GM23338 (cell line): ENCODE data around the gene IGF1R. TPM values are rescaled to one million over a fixed set of nuclear protein-coding genes. Genes with fewer than 3 reads are reported as not detected.
"Not testable (repeated sequence)": the region's sequence is repeated elsewhere in the genome, so short reads cannot be mapped to it uniquely, and the experiment has no call there.

ENCODE experiments used
- ATAC-seq: fragments of 200-7000 bp; cut with Tn5 transposase; 3 replicates; pipeline ENCODE4 v1.9.1; 2020
- DNase-seq: peaks from one replicate; pipeline ENCODE4 v3.0.0-alpha.2; 2015; ENCODE audit warnings: low spot score
- H2AFZ ChIP-seq: fragments of 200-600 bp; sonication (generic); 2 replicates; pipeline ENCODE4 v1.8.0; 2016; ENCODE audit warnings: antibody characterized with exemption, mild to moderate bottlenecking, moderate library complexity
- H3F3A ChIP-seq: fragments of 200-600 bp; sonication (generic); replicated peaks from 2 replicates; pipeline ENCODE4 v1.8.0; 2017; ENCODE audit warnings: antibody characterized with exemption, mixed run types, low read depth
- H3K27ac ChIP-seq: fragments of 200-600 bp; sonication (generic); 2 replicates; pipeline ENCODE4 v1.6.1; 2016; ENCODE audit warnings: low read depth
- H3K27me3 ChIP-seq: fragments of 200-600 bp; sonication (generic); 2 replicates; pipeline ENCODE4 v1.8.0; 2016; ENCODE audit warnings: mild to moderate bottlenecking, mixed run types, moderate library complexity; ENCODE audit not compliant: insufficient read depth
- H3K36me3 ChIP-seq: fragments of 200-600 bp; sonication (generic); 2 replicates; pipeline ENCODE4 v1.8.0; 2016; ENCODE audit warnings: mild to moderate bottlenecking; ENCODE audit not compliant: insufficient read depth
- H3K4me1 ChIP-seq: fragments of 200-600 bp; sonication (generic); 2 replicates; pipeline ENCODE4 v1.8.0; 2016; ENCODE audit warnings: mild to moderate bottlenecking, moderate library complexity; ENCODE audit not compliant: insufficient read depth
- H3K4me2 ChIP-seq: fragments of 200-600 bp; sonication (generic); 2 replicates; pipeline ENCODE4 v1.7.1; 2017; ENCODE audit warnings: mixed run types
- H3K4me3 ChIP-seq: fragments of 200-600 bp; sonication (generic); 2 replicates; pipeline ENCODE4 v1.6.1; 2016; ENCODE audit warnings: mixed run types
- H3K79me2 ChIP-seq: fragments of 200-600 bp; sonication (generic); replicated peaks from 2 replicates; pipeline ENCODE4 v1.8.0; 2017; ENCODE audit warnings: mild to moderate bottlenecking; ENCODE audit not compliant: insufficient read depth
- H3K9me2 ChIP-seq: fragments of 200-600 bp; sonication (generic); 2 replicates; pipeline ENCODE4 v1.8.0; 2017; ENCODE audit not compliant: insufficient read depth
- H4K20me1 ChIP-seq: fragments of 200-600 bp; sonication (generic); replicated peaks from 2 replicates; pipeline ENCODE4 v1.8.0; 2017; ENCODE audit warnings: mild to moderate bottlenecking; ENCODE audit not compliant: insufficient read depth
- H3K27ac Mint-ChIP-seq: 2 replicates; pipeline ENCODE4 v1.8.0; 2020; ENCODE audit warnings: inconsistent platforms, mild to moderate bottlenecking, moderate library complexity, mixed read lengths
- H3K27me3 Mint-ChIP-seq: 3 replicates; pipeline ENCODE4 v1.8.0; 2022; ENCODE audit warnings: low read depth, mild to moderate bottlenecking, moderate library complexity, mixed read lengths, inconsistent platforms; ENCODE audit not compliant: insufficient read depth, poor library complexity
- H3K36me3 Mint-ChIP-seq: 3 replicates; pipeline ENCODE4 v1.8.0; 2021; ENCODE audit warnings: low read depth, mild to moderate bottlenecking, inconsistent platforms, moderate library complexity, mixed read lengths
- H3K4me1 Mint-ChIP-seq: 3 replicates; pipeline ENCODE4 v1.8.0; 2020; ENCODE audit warnings: mild to moderate bottlenecking, inconsistent platforms, mixed read lengths
- H3K4me3 Mint-ChIP-seq: 3 replicates; pipeline ENCODE4 v1.8.0; 2021; ENCODE audit warnings: moderate library complexity, mild to moderate bottlenecking, inconsistent platforms, mixed read lengths
- H3K9me3 Mint-ChIP-seq: 3 replicates; pipeline ENCODE4 v1.8.0; 2020; ENCODE audit warnings: moderate library complexity, mild to moderate bottlenecking, inconsistent platforms, mixed read lengths
- JUNB ChIP-seq: IDR thresholded peaks from one replicate; pipeline ENCODE4 v1.6.1; 2016; ENCODE audit warnings: antibody characterized with exemption; ENCODE audit not compliant: unreplicated experiment
- POLR2AphosphoS5 ChIP-seq: IDR thresholded peaks from 2 replicates; pipeline ENCODE4 v1.6.1; 2016; ENCODE audit warnings: antibody characterized with exemption, low read depth
- ZNF114 ChIP-seq: fragments of 250-450 bp; sonication (Bioruptor Pico); IDR thresholded peaks from 2 replicates; pipeline ENCODE4 v1.5.0; 2020; ENCODE audit warnings: mild to moderate bottlenecking, moderate library complexity
- ZNF462 ChIP-seq: fragments of 250-450 bp; sonication (Bioruptor Pico); IDR thresholded peaks from 2 replicates; pipeline ENCODE4 v1.5.0; 2020; ENCODE audit warnings: mild to moderate bottlenecking, moderate library complexity
- polyA plus RNA-seq: library from polyadenylated mRNA; unstranded; fragments of >200 nt; fragmentation: Nextera tagmentation; extraction: Ambion mirVana; gene quantifications from 2 replicates; pipeline ENCODE4 v1.2.1, GENCODE V29; 2016
- total RNA-seq: library from RNA; depleted of rRNA; stranded (reverse); fragments of >200 nt; shearing (Covaris generic); gene quantifications from 2 replicates; pipeline ENCODE4 v1.2.3, GENCODE V29; 2014

The IGF1R gene
- total and polyA plus RNA-seq, 2 experiments from 2014 or later, result 20.4 to 92.2 TPM

- Mint-ChIP-seq H3K27me3 (peaks cover 8% of the 10 kb centered on the region), H3K36me3 (no peaks in the 10 kb centered on the region), H3K27ac (no peak overlapping the region), H3K4me1 (peaks cover 3% of the 10 kb centered on the region; the same call in 2 of the 3 replicates), H3K9me3 (no peaks in the 10 kb centered on the region), H3K4me3 (no peak overlapping the region)
- DNase-seq (no peak), ATAC-seq (no peak)
- no peaks in the 10 kb centered on the region for H3K79me2 ChIP-seq
- no peaks in the 10 kb centered on the region for H3K4me1 ChIP-seq
- H3K36me3 ChIP-seq, result no peaks in the 10 kb centered on the region
- no peak overlapping the region for H3K4me3 ChIP-seq
- no peaks in the 10 kb centered on the region for H3K27me3 ChIP-seq
- no peak for TF ChIP-seq ZNF462 (CRISPR knock-in tag)
- TF ChIP-seq POLR2AphosphoS5, result no peak
- no peak for TF ChIP-seq ZNF114
- no peak for TF ChIP-seq JUNB
- no peaks in the 10 kb centered on the region for H3K9me2 ChIP-seq
- no peak overlapping the region for H3K4me2 ChIP-seq
- no peak overlapping the region for H3K27ac ChIP-seq
- no peaks in the 10 kb centered on the region for H4K20me1 ChIP-seq
- H3F3A ChIP-seq, result no peaks in the 10 kb centered on the region
- no peak overlapping the region for H2AFZ ChIP-seq
Observed at GRCh38 chr15:98617328-98617980, 30.9 kb upstream of the IGF1R start.

GRCh38 chr15:98618576-98618975 is 29.8 kb upstream of the IGF1R start:
- H3F3A ChIP-seq, ATAC-seq: not testable (repeated sequence)

More at GRCh38 chr15:98618576-98618975, 29.8 kb upstream of the IGF1R start:
- H3K9me2 ChIP-seq, H3K36me3 Mint-ChIP-seq, H3K4me3 Mint-ChIP-seq, H3K79me2 ChIP-seq, H3K9me3 Mint-ChIP-seq, H4K20me1 ChIP-seq, H3K4me1 Mint-ChIP-seq, H3K4me3 ChIP-seq, H3K4me1 ChIP-seq, H3K4me2 ChIP-seq, H3K36me3 ChIP-seq, H3K27me3 ChIP-seq, H3K27me3 Mint-ChIP-seq, DNase-seq, H3K27ac Mint-ChIP-seq, H2AFZ ChIP-seq, H3K27ac ChIP-seq: not testable (repeated sequence)
